ENCODE measurements around the gene TAGAP. TPM values are rescaled to one million over a fixed set of nuclear protein-coding genes. Genes with fewer than 3 reads are reported as not detected.

TAGAP gene
- total and polyA plus RNA-seq, 9 of the 15 experiments (the other 6 are each of a cell fraction or from before 2014, with no cell fraction given), result 0.07 TPM; not detected in 8

DNA sequence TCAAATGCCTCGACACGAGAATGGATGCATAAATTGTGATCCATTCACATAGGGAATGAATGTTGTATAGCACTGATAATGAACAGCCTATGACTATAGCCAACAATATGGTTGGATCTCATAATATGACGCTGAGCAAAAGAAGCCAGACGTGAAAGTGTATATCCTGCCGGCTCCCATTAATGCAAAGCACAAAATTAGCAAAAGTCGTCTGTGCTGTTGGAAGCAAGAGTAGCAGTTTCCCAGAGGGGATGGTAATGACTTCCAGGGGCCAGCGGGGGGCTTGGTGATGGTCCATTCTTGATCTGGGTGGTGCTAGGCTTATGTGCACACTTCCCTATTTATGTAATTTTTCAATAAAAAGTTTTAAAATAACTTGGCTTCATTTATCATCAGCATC is 1.0 kb upstream of the TAGAP start:
- ATAC-seq (no peak), FAIRE-seq (no peak), DNase-seq (ENCODE audit: extremely low read depth in 1 of 4, low spot score in 3 of 4) (no peak)
- WGBS (ENCODE audit: insufficient coverage, low coverage, missing lambda C conversion rate), result 2% methylated on average over 7 of the region's 7 CpGs
- Histone ChIP-seq H3K36me3 (ENCODE audit: control insufficient read depth, insufficient read depth, low read length) (no peaks in the 10 kb centered on the region), H3K9me3 (replicated peaks; ENCODE audit: control insufficient read depth, insufficient read depth, low read depth, low read length) (no peaks in the 10 kb centered on the region), H3K4me3 (no peak overlapping the region), H3K27me3 (ENCODE audit: control insufficient read depth in 2 of 2, insufficient read depth in 2 of 2, low read length in 2 of 2) (peaks cover 49 to 69% of the 10 kb centered on the region in 2 experiments), H3K4me2 (ENCODE audit: insufficient read depth, low read length) (no peak overlapping the region), H2AFZ (ENCODE audit: low read depth, low read length) (no peak overlapping the region), H3K9ac (ENCODE audit: insufficient read depth in 1 of 2, low read depth in 2 of 2, low read length in 2 of 2) (no peak overlapping the region), H3K79me2 (ENCODE audit: control insufficient read depth, insufficient read depth, low read length) (no peaks in the 10 kb centered on the region), H4K20me1 (replicated peaks; ENCODE audit: control insufficient read depth, insufficient read depth, low read length) (no peaks in the 10 kb centered on the region), H3K4me1 (replicated peaks in 1 of 2; ENCODE audit: control insufficient read depth in 2 of 2, insufficient read depth in 2 of 2, low read length in 2 of 2) (no peaks in the 10 kb centered on the region; a peak in 1 of 5 replicates), H3K9me1 (ENCODE audit: control insufficient read depth, insufficient read depth, low read length) (no peaks in the 10 kb centered on the region), H3K27ac (ENCODE audit: extremely low read depth, low read depth, low read length) (no peak overlapping the region)
- ChIA-PET CTCF (ENCODE audit: low intra/inter-chr PET ratio) (no interaction called here), POLR2A (no interaction called here)
- TF ChIP-seq ZC3H11A (IDR thresholded peaks at IDR 0.05; ENCODE audit: low read depth, low read length) (no peak), CHCHD3 (CRISPR knock-in tag; IDR thresholded peaks at IDR 0.05) (no peak), ZNF436 (CRISPR knock-in tag; IDR thresholded peaks at IDR 0.05) (no peak)
- TF ChIP-seq, protein P1, sequence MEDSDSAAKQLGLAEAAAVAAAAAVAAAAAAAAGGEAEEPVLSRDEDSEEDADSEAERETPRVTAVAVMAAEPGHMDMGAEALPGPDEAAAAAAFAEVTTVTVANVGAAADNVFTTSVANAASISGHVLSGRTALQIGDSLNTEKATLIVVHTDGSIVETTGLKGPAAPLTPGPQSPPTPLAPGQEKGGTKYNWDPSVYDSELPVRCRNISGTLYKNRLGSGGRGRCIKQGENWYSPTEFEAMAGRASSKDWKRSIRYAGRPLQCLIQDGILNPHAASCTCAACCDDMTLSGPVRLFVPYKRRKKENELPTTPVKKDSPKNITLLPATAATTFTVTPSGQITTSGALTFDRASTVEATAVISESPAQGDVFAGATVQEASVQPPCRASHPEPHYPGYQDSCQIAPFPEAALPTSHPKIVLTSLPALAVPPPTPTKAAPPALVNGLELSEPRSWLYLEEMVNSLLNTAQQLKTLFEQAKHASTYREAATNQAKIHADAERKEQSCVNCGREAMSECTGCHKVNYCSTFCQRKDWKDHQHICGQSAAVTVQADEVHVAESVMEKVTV (CRISPR knock-in tag; IDR thresholded peaks at IDR 0.05), result no peak
- TF ChIP-seq, protein P2, sequence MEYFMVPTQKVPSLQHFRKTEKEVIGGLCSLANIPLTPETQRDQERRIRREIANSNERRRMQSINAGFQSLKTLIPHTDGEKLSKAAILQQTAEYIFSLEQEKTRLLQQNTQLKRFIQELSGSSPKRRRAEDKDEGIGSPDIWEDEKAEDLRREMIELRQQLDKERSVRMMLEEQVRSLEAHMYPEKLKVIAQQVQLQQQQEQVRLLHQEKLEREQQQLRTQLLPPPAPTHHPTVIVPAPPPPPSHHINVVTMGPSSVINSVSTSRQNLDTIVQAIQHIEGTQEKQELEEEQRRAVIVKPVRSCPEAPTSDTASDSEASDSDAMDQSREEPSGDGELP (CRISPR knock-in tag; IDR thresholded peaks at IDR 0.05; ENCODE audit: borderline replicate concordance), result no peak
- in situ Hi-C loops (cut with MboI) (no loop called here), intact Hi-C loops (cut with micrococcal nuclease) (no loop called here)
- no TSS peak for BruUV-seq (replicated peaks)
